ACHN (cell line): ENCODE results near the gene PRICKLE2.
A peak's percentile ranks its signal among the peaks of the same experiment; 100 is the strongest.

ENCODE experiments used
- DNase-seq: peaks from one replicate; pipeline ENCODE4 v3.0.0-alpha.2; 2015
- in situ Hi-C: cut with HindIII; loops from 2 replicates; pipeline ENCODE4 v1.10.0; 2017; ENCODE audit warnings: low sequenced_read_pairs, low pct_ligation_motif_present, low pct_unique_long_range_greater_than_20kb

Gene PRICKLE2

DNA sequence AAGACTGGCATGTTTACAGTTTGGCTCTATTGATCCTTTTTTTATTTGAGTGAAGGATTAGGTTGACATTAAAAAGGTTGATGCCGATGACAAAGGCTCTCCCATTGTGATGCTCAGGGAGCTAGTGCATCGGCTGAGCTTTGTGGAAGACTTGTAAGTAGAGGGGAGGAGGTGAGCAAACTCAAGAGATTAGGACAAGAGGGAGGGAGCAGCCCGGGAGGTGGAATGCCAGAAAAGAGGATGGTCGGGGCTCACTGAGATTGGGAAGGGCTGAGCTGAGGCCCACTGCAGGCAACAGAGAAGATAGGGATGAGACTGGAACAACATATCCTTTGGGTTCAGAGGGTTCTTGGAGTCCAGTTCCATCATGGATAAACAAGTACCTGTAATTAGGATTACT lies 175.4 kb downstream of the PRICKLE2 start:
- no peak for DNase-seq
- in situ Hi-C loops = loop anchor here (25.0 kb wide), 1 partner anchor 412 kb away; no protein-coding TSS in a partner anchor

DNA sequence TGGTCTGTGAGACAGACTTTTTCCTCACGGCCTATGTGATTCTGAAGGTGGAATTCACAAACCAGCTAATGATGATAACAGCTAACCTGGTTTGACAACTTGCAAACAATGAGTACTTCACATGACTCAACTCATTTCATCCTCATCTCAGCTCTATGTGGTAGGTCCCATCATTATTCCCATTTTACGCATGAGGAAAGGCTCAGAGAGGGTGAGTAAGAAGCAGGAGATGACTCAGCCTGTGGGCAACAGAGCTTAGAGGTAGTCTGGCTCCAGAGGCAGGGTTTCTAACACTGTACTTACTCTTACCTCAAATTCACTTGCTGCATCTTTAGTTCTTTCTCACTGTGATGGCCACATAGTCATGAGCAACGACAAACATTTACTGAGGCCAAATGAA lies 176.1 kb downstream of the PRICKLE2 start:
- in situ Hi-C loops = loop anchor here (25.0 kb wide), 1 partner anchor 413 kb away; no protein-coding TSS in a partner anchor

DNA sequence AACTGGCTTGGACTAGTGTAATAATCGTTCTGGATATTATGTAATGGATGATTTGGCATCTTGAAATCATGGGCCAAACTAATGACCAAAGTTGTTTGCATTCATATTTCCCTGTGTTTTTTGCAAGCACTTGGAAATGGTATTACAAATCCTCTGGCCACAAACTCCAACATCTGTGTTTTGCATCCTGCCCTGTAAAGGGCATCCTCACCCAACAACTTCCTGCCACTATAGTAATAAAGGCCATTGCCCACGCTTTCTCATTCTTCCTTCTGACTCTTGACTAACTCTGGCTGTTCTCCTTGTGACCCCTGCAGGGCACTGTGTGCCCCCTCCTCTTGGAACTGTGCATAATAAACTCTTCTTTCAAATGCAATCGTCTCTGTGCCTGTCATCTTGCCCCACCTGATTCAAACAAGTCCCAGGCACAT lies 176.6 kb downstream of the PRICKLE2 start:
- in situ Hi-C loops = loop anchor here (25.0 kb wide), 1 partner anchor 414 kb away; no protein-coding TSS in a partner anchor
- no peak for DNase-seq

More for the DNA sequence above, 176.1 kb downstream of the PRICKLE2 start:
- DNase-seq = peak; percentile 14

DNA sequence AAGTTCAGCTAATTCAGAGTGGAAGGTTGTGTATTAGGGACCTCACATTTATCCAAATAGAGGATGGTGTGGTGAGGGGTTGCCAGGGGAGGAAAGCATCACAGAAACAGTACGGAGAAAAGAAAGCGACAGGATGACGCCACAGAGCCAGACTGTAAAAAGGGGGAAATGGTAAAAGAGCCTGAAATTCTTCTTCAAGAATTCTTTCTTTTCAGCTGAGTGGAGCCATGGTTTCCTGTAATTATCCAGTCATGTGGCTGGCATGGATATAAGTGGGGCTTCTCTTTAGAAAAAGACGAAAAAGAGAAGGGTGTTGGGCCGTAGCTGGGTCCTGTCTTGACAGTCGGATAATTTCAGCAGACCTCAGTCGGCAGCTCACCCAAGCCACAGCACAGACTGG lies 177.5 kb downstream of the PRICKLE2 start:
- DNase-seq = no peak
- in situ Hi-C loops = loop anchor here (25.0 kb wide), 1 partner anchor 415 kb away; no protein-coding TSS in a partner anchor

DNA sequence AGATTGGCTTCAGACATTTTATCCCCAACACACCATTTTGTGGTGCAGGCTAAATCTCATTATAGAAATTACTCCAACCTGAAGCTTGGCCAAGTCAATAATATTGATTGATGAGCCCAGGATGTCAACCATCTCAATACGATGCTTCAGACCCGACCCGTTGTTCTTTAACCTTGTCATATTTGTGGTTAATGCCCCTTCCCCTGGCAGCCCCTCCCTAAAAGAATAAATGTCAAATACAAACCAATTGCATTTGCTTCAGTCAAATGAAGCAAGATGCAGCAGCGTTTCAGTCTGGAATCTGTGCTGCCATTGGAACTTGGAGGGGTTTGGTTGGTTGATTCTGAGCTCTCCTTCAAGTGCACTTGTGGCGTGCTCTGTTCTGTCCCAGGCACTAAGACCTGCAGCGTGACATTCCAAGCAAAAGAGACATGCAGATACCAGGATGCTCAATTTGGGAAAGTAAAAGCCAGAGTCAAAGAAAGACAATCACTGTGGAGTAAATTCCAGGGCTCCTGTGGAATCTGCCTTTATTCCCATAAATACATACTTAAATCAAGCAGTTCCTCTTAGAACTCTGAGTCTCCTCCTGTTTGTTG lies 178.2 kb downstream of the PRICKLE2 start:
- DNase-seq = no peak
- in situ Hi-C loops = loop anchor here (25.0 kb wide), 1 partner anchor 415 kb away; no protein-coding TSS in a partner anchor

DNA sequence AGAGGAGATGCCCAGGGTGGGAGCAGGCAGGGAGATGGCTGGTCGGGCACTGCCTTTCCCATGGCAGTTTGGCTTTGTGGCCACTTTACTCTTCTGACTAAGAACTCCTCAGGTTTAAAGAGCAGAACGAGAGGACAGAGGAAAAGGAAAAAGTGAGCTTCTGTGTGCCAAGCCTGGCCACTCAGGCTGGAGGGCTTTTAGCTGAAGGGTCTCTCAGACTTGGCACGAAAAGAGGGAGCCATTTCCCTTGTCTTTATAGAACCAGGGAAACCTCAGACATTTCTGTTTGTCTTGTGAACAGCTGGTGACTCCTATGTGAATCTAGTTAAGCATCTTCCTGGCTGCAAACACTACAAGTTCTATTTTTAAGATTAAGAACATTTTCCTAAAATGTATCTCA lies 178.7 kb downstream of the PRICKLE2 start:
- DNase-seq = no peak
- in situ Hi-C loops = loop anchor here (25.0 kb wide), 1 partner anchor 416 kb away; no protein-coding TSS in a partner anchor

DNA sequence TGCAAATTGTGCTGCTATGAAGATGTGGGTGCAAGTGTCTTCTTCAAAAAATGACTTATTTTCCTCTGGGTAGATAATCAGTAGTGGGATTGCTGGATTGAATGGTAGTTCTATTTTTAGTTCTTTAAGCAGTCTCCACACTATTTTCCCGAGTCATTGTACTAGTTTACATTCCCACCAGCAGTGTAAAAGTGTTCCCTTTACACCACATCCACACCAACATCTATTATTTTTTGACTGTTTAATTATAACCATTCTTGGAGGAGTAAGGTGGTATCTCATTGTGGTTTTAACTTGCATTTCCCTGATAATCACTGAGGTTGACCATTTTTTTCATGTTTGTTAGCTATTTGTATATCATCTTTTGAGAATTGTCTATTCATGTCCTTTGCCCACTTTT lies 182.3 kb downstream of the PRICKLE2 start:
- no peak for DNase-seq
- in situ Hi-C loops = loop anchor here (25.0 kb wide), 1 partner anchor 419 kb away; no protein-coding TSS in a partner anchor
